Measurements from ENCODE around the gene SIAH2.

SIAH2 gene

GRCh38 chr3:150747886-150748683, 14.9 kb downstream of the SIAH2 start:
- no peak for DNase-seq

DNA sequence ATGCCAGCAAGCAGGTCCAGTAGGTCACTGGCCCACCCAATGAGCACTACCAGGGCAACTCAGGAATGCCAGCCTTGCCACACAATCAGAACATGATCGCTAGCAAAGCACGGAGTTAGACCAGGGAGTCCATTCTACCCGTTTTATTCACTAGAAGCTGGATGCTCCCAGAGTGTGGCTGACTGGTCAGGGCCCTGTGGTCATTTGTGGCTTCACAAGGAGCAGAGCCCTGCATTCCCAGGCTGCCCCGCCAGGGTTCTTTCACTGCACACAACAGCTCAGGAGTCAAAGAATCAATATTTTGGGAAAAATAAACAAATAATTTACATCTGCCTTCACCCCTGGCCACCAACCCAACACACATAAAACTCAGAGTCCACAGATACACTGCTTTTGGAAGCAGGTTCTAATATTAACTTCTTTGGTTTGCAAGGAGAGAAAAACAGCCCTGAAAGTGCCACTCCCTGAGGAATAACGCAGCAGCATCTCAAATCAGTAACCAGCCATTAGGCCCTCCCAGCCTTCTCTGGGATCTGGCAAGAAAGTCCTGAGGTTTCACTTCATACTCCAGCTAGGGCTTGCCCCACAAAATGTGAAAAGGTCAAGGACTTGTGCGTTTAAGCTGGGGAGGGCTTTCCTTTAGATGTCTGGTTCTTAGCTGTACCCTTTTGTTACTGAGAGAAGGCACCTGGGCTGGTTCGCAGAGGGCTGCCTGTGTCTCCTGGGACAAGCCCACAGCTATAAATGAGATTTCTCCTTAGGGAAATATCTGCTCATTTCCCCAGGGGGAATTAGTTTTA, 16.0 kb downstream of the SIAH2 start:
- no peak for DNase-seq

- no peak for DNase-seq
These were observed 17.1 kb downstream of the SIAH2 start for GRCh38 chr3:150745832-150746231.

DNA sequence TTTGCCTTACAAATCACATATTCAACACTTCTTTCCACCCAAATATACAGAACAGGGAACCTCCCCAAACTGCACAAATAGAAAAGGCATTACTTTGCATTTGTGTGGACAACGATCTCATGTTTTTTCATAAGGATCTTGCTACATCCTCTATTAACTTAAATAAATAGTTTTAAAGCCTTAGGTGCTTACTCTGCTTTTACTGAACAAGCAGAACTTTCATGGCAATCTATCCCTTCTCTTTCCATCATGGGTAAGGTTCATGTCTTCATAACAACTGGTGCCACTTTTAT, 18.1 kb downstream of the SIAH2 start:
- no peak for DNase-seq

GRCh38 chr3:150744041-150744918, 18.7 kb downstream of the SIAH2 start:
- DNase-seq: peak; percentile 28

DNA sequence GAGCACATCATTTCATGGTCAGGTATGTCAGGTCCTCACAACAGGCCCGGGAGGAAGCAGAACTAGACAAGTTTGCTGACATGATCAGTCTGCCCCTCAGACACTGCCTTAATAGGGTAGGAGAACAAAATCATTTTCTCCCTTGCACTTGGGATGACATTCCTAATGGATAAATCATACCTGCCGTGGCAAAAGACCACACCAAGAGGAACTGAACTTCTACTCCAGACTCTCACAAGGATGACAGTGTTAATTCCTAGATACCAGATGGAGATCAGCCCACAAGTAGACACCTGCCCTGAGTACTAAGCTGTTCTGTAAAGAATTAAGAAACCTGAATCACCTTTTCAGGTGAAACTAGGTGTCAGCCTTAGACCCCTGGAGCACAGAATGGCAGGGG, 19.5 kb downstream of the SIAH2 start:
- no peak for DNase-seq

DNA sequence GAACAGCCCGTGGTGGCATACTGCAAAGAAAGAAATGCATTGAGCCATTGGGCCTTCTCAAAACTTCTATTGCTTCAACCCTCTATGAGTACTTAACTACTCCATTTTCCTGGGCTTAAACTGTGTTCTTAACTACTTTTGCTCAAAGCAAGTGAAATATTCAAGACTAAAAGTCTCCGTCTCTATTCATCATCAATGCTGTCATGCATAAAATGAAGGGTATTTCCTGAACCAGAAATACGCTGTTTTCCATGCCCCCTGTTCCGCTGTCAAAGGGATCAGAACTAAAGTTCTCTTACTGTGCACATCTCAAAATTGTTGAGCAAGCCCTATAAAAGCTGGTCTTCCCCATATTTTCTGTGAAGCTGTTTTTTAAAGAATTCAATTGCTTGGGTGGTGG, 20.3 kb downstream of the SIAH2 start:
- DNase-seq: no peak

DNA sequence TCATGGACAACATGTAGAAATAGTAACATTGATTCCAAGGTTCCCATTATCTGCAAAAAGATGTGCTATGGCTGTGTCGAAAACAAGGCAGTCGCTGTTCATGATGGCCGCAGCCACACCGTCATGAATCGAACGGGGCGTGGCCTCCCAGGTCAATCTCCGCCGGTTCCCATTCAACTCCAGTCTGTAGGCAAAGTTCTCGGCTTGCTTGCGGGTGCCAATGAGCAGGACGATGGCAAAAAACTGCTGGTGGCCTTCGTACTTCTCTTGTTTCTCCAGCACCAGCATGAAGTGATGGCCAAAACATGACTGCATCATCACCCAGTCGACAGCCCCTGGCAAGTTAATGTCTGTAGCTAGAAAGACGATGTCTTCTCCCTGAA, 20.8 kb downstream of the SIAH2 start:
- DNase-seq: no peak

- no peak for DNase-seq
These were observed 21.4 kb downstream of the SIAH2 start for GRCh38 chr3:150741497-150742140.

DNA sequence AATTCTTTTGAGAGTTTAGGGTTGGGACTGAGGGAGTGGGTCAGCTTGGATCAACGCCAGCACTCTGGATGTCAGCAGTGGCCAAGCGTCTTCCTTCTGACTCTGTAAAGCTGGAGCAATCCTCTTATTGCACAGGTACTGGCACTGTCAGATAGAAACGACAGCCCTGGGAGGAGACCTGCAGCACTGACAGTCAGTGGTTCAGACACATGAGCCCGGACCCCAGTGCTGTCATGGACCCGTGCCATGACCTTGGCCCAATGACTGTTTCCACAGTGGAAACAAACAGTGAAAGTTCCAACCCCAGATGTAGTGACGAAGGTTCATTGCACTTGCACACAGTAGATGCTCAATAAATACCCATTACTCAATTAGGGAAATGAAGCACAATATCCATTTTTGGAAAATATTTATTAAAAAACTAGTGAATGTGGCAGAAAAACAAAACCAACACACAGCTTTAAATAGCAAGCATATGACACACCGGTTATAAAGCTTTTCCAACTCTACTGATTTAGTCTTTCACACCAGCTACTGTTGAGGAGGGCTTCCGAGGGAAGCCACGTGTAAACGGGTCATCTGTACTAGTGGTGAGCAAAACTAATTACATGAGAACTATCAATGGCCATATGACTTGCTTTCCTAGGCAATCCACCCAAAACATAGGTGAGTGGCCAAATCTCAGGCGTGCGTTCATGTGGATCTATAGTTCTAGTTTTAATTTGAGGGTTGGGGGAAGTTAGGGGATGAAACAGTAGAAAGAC, 22.1 kb downstream of the SIAH2 start:
- DNase-seq: no peak

DNA sequence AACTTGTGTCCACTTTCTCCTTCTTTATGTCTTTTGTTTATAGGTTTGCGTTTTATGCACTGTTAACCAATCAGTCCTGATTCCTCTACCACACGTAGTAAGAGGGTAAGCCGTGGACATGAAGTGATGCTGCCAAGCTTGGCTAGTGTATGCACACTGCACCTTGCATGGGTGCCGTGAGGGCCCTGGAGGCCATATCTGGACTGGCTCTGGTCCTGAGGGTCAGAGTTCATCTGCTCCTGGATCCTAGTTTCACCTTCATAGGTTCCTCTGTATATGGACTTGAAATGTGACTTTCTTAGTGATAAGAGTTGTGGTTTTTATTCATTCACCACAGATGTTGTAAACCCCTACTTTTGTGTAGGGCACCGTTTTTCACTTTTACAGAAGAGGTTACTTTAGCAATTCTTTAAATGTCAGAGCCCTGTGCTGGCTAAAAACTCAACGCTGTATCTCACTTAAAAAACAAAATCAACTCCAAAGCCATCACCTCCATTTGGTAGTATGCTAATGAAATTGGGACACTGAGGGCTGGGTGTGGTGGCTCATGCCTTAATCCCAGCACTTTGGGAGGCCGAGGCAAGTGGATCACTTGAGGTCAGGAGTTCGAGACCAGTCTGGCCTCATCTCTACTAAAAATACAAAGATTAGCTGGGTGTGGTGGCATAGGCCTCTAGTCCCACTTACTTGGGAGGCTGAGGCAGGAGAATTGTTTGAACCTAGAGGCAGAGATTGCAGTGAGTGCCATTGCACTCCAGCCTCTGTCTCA, 22.9 kb downstream of the SIAH2 start:
- no peak for DNase-seq

DNA sequence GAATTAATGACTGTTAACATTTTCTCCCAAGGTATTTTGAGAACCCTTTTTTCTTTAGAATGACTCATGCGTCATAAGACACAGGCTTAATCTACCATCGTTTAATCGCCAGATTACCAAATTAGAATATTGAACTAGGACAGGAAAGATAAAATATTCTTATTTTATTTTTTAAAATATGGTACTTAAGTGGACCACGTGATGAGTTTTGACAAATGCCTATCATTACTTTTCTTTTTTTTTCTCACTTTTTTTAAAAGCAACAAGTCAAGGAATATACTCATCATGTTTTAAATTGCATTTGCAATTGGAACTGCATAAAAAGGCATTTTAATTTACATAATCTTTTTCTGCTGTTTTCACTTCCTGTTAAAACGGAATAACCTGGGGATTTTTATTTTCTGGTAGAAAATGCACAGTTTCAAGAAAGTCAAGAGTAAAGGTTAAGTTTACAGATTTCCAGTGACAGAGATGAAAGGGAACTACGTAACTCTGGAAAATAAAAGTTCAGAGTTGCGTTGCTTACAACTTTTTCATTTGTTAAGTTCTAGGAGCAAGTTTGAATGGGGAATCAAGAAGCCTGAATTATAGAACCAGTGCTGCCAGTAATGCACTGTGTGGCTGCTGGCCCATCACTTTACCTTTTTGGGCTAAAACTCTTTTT, 23.6 kb downstream of the SIAH2 start:
- DNase-seq: no peak

DNA sequence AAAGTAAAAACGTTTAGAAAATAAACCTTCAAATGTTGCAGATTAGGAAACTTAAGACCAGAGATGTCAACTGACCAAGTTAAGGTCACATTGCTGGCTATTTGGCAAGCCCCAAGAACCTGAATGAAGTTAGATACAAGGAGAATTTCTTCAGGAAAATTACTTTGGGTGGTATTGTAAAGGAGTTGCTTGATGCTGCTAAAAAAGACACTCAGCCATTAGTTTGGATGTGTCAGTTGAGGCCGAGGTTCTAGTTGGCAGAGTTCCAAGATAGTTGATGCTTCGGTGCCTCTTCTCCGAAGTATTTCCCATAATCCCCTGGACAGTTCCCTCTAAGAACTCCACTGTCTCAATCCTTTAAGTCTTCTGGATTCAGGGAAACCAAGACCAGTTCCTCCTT, 24.3 kb downstream of the SIAH2 start:
- no peak for DNase-seq

- DNase-seq: no peak
These were observed 24.9 kb downstream of the SIAH2 start for GRCh38 chr3:150737874-150738679.

DNA sequence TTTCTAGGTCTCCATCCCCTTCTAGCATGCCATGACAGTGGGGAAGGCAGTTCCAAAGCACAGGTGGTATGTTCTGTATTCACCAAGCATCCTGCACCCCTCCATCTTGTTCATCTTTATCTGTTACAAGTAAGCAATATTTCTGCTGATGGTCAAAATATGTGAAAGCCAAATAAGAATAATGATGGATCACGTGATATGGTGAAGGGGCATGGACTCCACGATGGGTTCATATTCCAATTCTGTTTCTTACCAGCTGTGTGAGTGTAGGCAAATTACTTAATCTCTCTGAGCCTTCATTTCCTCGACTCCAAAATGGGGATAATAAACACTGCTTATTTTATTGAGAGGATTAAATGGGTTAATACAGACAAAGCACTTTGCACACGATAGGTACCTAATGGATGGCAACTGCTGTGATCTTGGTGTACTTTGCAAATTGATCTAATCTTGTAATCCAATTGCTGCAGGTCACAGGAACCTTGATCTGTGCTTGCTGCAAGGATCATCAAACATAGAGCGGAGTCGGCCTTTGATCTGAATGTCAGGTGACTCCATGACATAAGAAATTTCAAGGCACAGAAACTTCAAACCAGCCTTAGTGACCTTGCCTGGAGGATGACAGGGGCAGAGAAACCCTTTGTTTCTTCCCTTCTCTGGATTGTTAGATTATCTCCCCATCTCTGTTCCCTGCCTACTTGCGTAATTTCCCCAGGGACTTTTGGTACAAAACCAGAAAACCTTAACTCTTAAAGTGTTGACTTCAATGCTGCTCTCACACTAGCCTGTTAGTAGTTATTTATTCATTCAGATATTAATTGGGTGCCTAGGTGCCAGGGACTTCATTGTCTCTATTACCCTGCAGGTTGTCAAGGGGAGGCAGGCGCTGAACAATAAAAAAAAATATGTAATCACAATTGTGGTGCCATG, 25.8 kb downstream of the SIAH2 start:
- DNase-seq: no peak

DNA sequence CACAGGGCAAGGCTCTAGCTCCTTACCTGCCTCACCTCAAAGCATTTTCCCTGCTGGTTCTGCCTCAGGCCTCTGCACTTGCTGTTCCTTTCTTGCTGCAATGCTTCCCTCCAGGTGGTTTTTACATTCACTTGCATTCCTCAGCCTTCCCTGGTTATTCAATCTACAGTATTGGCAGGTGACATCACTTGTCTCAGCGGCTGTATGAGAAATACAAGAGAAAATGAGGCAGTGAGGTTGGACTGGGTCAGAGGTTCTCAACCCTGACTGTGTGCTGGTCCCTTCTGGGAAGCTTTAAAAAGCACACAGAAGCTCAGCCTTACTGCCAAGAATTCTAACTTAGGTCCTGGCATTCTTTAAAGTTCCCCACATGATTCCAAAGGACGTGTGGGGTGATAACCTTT, 26.7 kb downstream of the SIAH2 start:
- no peak for DNase-seq

- DNase-seq: no peak
These were observed 28.2 kb downstream of the SIAH2 start for GRCh38 chr3:150734795-150735119.

DNA sequence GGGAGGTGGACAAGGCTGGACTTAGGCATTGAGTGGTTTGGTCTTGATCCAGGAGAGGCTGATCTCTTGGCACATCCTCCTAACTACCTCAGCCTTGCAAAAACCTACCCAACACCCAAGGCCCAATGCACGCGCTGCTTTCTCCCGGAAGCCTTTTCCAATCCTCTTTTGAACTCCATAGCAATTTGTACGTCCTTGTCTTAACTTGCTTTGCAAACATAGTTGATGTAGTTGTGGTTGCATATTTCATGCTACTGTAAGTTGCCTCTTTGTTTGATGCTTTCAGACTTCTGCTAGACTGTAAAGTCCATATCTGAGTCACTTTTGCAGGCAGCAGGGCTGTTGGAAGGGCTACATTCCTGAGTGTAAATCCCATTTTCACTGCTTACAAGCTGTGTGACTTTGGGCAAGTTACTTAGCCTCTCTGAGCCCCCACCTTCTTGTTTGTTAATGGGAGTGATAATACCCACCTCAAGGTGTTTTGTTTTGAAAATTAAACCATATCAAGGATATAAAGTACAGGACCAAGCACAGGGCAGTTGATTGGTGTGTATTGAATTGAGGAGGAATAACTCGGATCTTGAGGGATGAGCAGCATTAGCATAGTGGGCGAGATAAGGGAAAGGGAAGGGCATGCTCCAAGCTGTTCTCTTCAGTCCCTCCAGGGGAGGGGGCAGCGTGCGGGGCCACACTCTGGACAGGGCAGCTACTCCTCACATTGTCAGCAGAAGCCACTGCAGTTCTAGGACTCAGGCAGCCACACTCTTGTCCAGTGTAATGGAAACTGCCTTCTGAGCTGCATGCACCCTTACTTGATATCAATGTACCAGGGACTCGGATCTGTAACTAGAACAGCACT, 28.8 kb downstream of the SIAH2 start:
- no peak for DNase-seq

Measured in retina (tissue), 1 donor.